ENCODE data around the gene SYT3. TPM values are rescaled to one million over a fixed set of nuclear protein-coding genes. Genes with fewer than 3 reads are reported as not detected.
A peak's percentile ranks its signal among the peaks of the same experiment; 100 is the strongest.

Gene SYT3
- total RNA-seq, 1 donor from 2014 or later: 0.47 TPM

GRCh38 chr19:50669302-50670101 is 29.8 kb upstream of the SYT3 start:
- Mint-ChIP-seq H3K4me3 (ENCODE audit: unreplicated experiment) (no peak overlapping the region), H3K4me1 (ENCODE audit: low read depth) (no peaks in the 10 kb centered on the region), H3K9me3 (ENCODE audit: low read depth) (no peaks in the 10 kb centered on the region), H3K27me3 (ENCODE audit: low read depth) (peaks cover 48% of the 10 kb centered on the region), H3K36me3 (ENCODE audit: low read depth) (no peaks in the 10 kb centered on the region), H3K27ac (ENCODE audit: unreplicated experiment) (no peak overlapping the region)
- no peak for DNase-seq (ENCODE audit: low spot score)
- peak; percentile 87 for TF ChIP-seq CTCF (IDR thresholded peaks at IDR 0.05)

GRCh38 chr19:50668879-50669278 is 29.2 kb upstream of the SYT3 start:
- no peak for DNase-seq (ENCODE audit: low spot score)
- no peak for TF ChIP-seq CTCF (IDR thresholded peaks at IDR 0.05)
- Mint-ChIP-seq H3K36me3 (ENCODE audit: low read depth) (no peaks in the 10 kb centered on the region), H3K4me1 (ENCODE audit: low read depth) (no peaks in the 10 kb centered on the region), H3K9me3 (ENCODE audit: low read depth) (no peaks in the 10 kb centered on the region), H3K27me3 (ENCODE audit: low read depth) (peaks cover 45% of the 10 kb centered on the region), H3K4me3 (ENCODE audit: unreplicated experiment) (no peak overlapping the region), H3K27ac (ENCODE audit: unreplicated experiment) (no peak overlapping the region)

- H3K9me3 Mint-ChIP-seq (ENCODE audit: low read depth): no peaks in the 10 kb centered on the region
- H3K27me3 Mint-ChIP-seq (ENCODE audit: low read depth): peaks cover 44% of the 10 kb centered on the region
- TF ChIP-seq CTCF (IDR thresholded peaks at IDR 0.05): no peak
- no peaks in the 10 kb centered on the region for H3K36me3 Mint-ChIP-seq (ENCODE audit: low read depth)
- DNase-seq (ENCODE audit: low spot score): no peak
- no peak overlapping the region for H3K4me3 Mint-ChIP-seq (ENCODE audit: unreplicated experiment)
- H3K4me1 Mint-ChIP-seq (ENCODE audit: low read depth): no peaks in the 10 kb centered on the region
- no peak overlapping the region for H3K27ac Mint-ChIP-seq (ENCODE audit: unreplicated experiment)
Observed at GRCh38 chr19:50668416-50668815, 28.7 kb upstream of the SYT3 start.

GRCh38 chr19:50667759-50668231 is 28.1 kb upstream of the SYT3 start:
- no peaks in the 10 kb centered on the region for H3K36me3 Mint-ChIP-seq (ENCODE audit: low read depth)
- H3K9me3 Mint-ChIP-seq (ENCODE audit: low read depth): no peaks in the 10 kb centered on the region
- H3K4me1 Mint-ChIP-seq (ENCODE audit: low read depth): no peaks in the 10 kb centered on the region
- H3K4me3 Mint-ChIP-seq (ENCODE audit: unreplicated experiment): no peak overlapping the region
- no peak for DNase-seq (ENCODE audit: low spot score)
- H3K27ac Mint-ChIP-seq (ENCODE audit: unreplicated experiment): no peak overlapping the region
- peaks cover 41% of the 10 kb centered on the region for H3K27me3 Mint-ChIP-seq (ENCODE audit: low read depth)
- TF ChIP-seq CTCF (IDR thresholded peaks at IDR 0.05): no peak

- Mint-ChIP-seq H3K4me3 (ENCODE audit: unreplicated experiment) (no peak overlapping the region), H3K9me3 (ENCODE audit: low read depth) (no peaks in the 10 kb centered on the region), H3K36me3 (ENCODE audit: low read depth) (no peaks in the 10 kb centered on the region), H3K27ac (ENCODE audit: unreplicated experiment) (no peak overlapping the region), H3K4me1 (ENCODE audit: low read depth) (no peaks in the 10 kb centered on the region), H3K27me3 (ENCODE audit: low read depth) (peaks cover 39% of the 10 kb centered on the region)
- no peak for DNase-seq (ENCODE audit: low spot score)
- no peak for TF ChIP-seq CTCF (IDR thresholded peaks at IDR 0.05)
Observed at GRCh38 chr19:50667177-50667758, 27.6 kb upstream of the SYT3 start.

All from chondrocyte (in vitro differentiated cells).